LNCaP clone FGC (cell line): Measurements from ENCODE around the gene ADH7.
A peak's percentile ranks its signal among the peaks of the same experiment; 100 is the strongest.

Experiments
- DNase-seq: peaks from one replicate; pipeline ENCODE4 v3.0.0-alpha.2; 2011; ENCODE audit warnings: low read depth
- H3K4me3 ChIP-seq: 2 replicates; pipeline ENCODE4 v1.5.1; 2011; ENCODE audit warnings: mild to moderate bottlenecking, low read depth, low read length, control low read depth
- CTCF ChIP-seq: IDR thresholded peaks from 2 replicates; pipeline ENCODE4 v1.5.1; 2012; ENCODE audit warnings: mild to moderate bottlenecking; ENCODE audit not compliant: control insufficient read depth, insufficient read depth; ENCODE audit errors: extremely low read depth

Gene ADH7

GRCh38 chr4:99408346-99408745 lies 26.8 kb downstream of the ADH7 start:
- no peak for TF ChIP-seq CTCF
- DNase-seq, result no peak
- no peak overlapping the region for H3K4me3 ChIP-seq

- H3K4me3 ChIP-seq, result no peak overlapping the region
- no peak for DNase-seq
- peak; percentile 94 for TF ChIP-seq CTCF
Measured at GRCh38 chr4:99405433-99406115, 29.6 kb downstream of the ADH7 start.

GRCh38 chr4:99404595-99405287 lies 30.4 kb downstream of the ADH7 start:
- TF ChIP-seq CTCF, result no peak

GRCh38 chr4:99403380-99404184 lies 31.6 kb downstream of the ADH7 start:
- DNase-seq, result no peak
- no peak overlapping the region for H3K4me3 ChIP-seq
- TF ChIP-seq CTCF, result no peak

More at GRCh38 chr4:99404595-99405287, 30.4 kb downstream of the ADH7 start:
- H3K4me3 ChIP-seq, result no peak overlapping the region
- DNase-seq, result no peak

GRCh38 chr4:99402765-99403164 lies 32.4 kb downstream of the ADH7 start:
- TF ChIP-seq CTCF, result peak; percentile 27
- H3K4me3 ChIP-seq, result no peak overlapping the region
- no peak for DNase-seq

GRCh38 chr4:99400831-99401230 lies 34.3 kb downstream of the ADH7 start:
- no peak overlapping the region for H3K4me3 ChIP-seq
- no peak for TF ChIP-seq CTCF
- DNase-seq, result no peak
